HCT116 (cell line): ENCODE measurements around the gene RAB37. TPM values are rescaled to one million over a fixed set of nuclear protein-coding genes. Genes with fewer than 3 reads are reported as not detected.

Experiments
- ATAC-seq: fragments of 200-7000 bp; cut with Tn5 transposase; 2 replicates; pipeline ENCODE4 v1.9.1; 2020; ENCODE audit warnings: mild to moderate bottlenecking, moderate library complexity
- BruUV-seq: library from RNA; stranded (reverse); fragments of 400-500 nt; replicated peaks from 2 replicates; lab custom pipeline; 2021; lab: Mats Ljungman, UMichigan
- CTCF ChIA-PET: fragments of 300-600 bp; sonication (Branson Sonifier 250); formaldehyde crosslinking; loops from one replicate; lab custom pipeline; 2021; ENCODE audit warnings: antibody characterized with exemption; lab: Charles Lee
- POLR2A ChIA-PET: fragments of 300-600, 350-600 bp; sonication (Branson Sonifier 250); formaldehyde crosslinking; loops from one replicate; lab custom pipeline; 2021; ENCODE audit warnings: antibody characterized with exemption; lab: Charles Lee
- RAD21 ChIA-PET, 2 experiments: fragments of 300-600 bp; sonication (Branson Sonifier 250); formaldehyde crosslinking; loops; one replicate each; lab custom pipeline; 2023; ENCODE audit warnings: low total read pairs in 2 of 2; ENCODE audit not compliant: uncharacterized antibody in 2 of 2, unreplicated experiment in 2 of 2, low non-redundant PET in 1 of 2; lab: Charles Lee
- DNase-seq: peaks from one replicate; pipeline ENCODE4 v3.0.0-alpha.2; 2010; ENCODE audit warnings: low read depth, low spot score
- H2AFZ ChIP-seq: fragments of 200-600 bp; shearing (Covaris generic), sonication (generic); 2 replicates; pipeline ENCODE4 v1.6.1; 2017; ENCODE audit warnings: low read depth, mixed run types, mixed read lengths, antibody characterized with exemption, low read length; ENCODE audit not compliant: poor library complexity, severe bottlenecking
- H3K27ac ChIP-seq: 2 replicates; pipeline ENCODE4 v1.5.1; 2012; ENCODE audit warnings: low read depth, low read length
- H3K27me3 ChIP-seq: fragments of 200-600 bp; sonication (generic); 2 replicates; pipeline ENCODE4 v1.6.1; 2016; ENCODE audit warnings: mixed run types, low read length, mixed read lengths; ENCODE audit not compliant: insufficient read depth
- H3K36me3 ChIP-seq, 2 experiments: fragments of 200-500 bp in 1 of 2; fragments of 200-600 bp in 1 of 2; sonication (Bioruptor generic) in 1 of 2; sonication (generic) in 1 of 2; 2 replicates each; pipeline versions ENCODE4 v1.5.1 to v1.6.1; 2014 to 2016; ENCODE audit warnings: low read length in 2 of 2, inconsistent platforms in 1 of 2, mixed read lengths in 1 of 2, mixed run types in 1 of 2; ENCODE audit not compliant: insufficient read depth in 2 of 2, control insufficient read depth in 1 of 2
- H3K4me1 ChIP-seq, 2 experiments: fragments of 200-600 bp in 1 of 2; sonication (generic) in 1 of 2; 2 replicates each; pipeline versions ENCODE4 v1.5.1 to v1.6.1; 2012 to 2017; ENCODE audit warnings: low read length in 2 of 2, inconsistent platforms in 1 of 2, mild to moderate bottlenecking in 1 of 2, mixed read lengths in 1 of 2, mixed run types in 1 of 2, moderate library complexity in 1 of 2; ENCODE audit not compliant: insufficient read depth in 2 of 2, control insufficient read depth in 1 of 2
- H3K4me2 ChIP-seq: fragments of 200-600 bp; sonication (generic); 2 replicates; pipeline ENCODE4 v1.6.1; 2017; ENCODE audit warnings: mixed run types, low read length, mixed read lengths
- H3K4me3 ChIP-seq, 2 experiments: fragments of 200-600 bp in 1 of 2; sonication (generic) in 1 of 2; replicated peaks in 1 of 2; 2 replicates each; pipeline ENCODE4 v1.5.1; 2011 to 2016; ENCODE audit warnings: low read length in 2 of 2, control low read depth in 1 of 2, low read depth in 1 of 2, mild to moderate bottlenecking in 1 of 2, mixed read lengths in 1 of 2, mixed run types in 1 of 2
- H3K79me2 ChIP-seq: fragments of 200-600 bp; sonication (generic); 2 replicates; pipeline ENCODE4 v1.6.1; 2017; ENCODE audit warnings: mild to moderate bottlenecking, mixed run types, low read length, moderate library complexity, mixed read lengths; ENCODE audit not compliant: insufficient read depth
- H3K9ac ChIP-seq: fragments of 200-600 bp; sonication (generic); 2 replicates; pipeline ENCODE4 v1.6.1; 2016; ENCODE audit warnings: low read length, mixed read lengths
- H3K9me2 ChIP-seq: fragments of 200-600 bp; sonication (generic), shearing (Covaris generic); 2 replicates; pipeline ENCODE4 v1.6.1; 2017; ENCODE audit warnings: mixed run types, mild to moderate bottlenecking, moderate library complexity; ENCODE audit not compliant: insufficient read depth
- H3K9me3 ChIP-seq, 2 experiments: fragments of 200-500 bp in 1 of 2; fragments of 200-600 bp in 1 of 2; sonication (Bioruptor generic) in 1 of 2; sonication (generic) in 1 of 2; 2 replicates each; pipeline ENCODE4 v1.6.1; 2014 to 2017; ENCODE audit warnings: low read length in 2 of 2, mixed read lengths in 2 of 2, inconsistent platforms in 1 of 2, low read depth in 1 of 2, mild to moderate bottlenecking in 1 of 2, mixed run types in 1 of 2, moderate library complexity in 1 of 2; ENCODE audit not compliant: control insufficient read depth in 1 of 2, insufficient read depth in 1 of 2
- H4K20me1 ChIP-seq: fragments of 200-600 bp; sonication (generic), shearing (Covaris generic); 2 replicates; pipeline ENCODE4 v1.6.1; 2017; ENCODE audit warnings: mixed run types, mild to moderate bottlenecking, moderate library complexity; ENCODE audit not compliant: insufficient read depth
- CTCF ChIP-seq, 3 experiments: fragments of 200-600 bp in 1 of 3; sonication (generic) in 1 of 3; IDR thresholded peaks in 2 of 3; conservative IDR thresholded peaks in 1 of 3; 2 replicates each; pipeline ENCODE4 v1.5.1; 2012 to 2017; ENCODE audit warnings: low read depth in 2 of 3, low read length in 2 of 3, antibody characterized with exemption in 1 of 3, borderline replicate concordance in 1 of 3, control low read depth in 1 of 3, mild to moderate bottlenecking in 1 of 3, mixed read lengths in 1 of 3, mixed run types in 1 of 3, moderate library complexity in 1 of 3; ENCODE audit not compliant: insufficient read depth in 1 of 3
- POLR2AphosphoS5 ChIP-seq: IDR thresholded peaks from 2 replicates; pipeline ENCODE4 v1.6.1; 2011; ENCODE audit warnings: mild to moderate bottlenecking, low read depth, low read length, moderate library complexity
- RAD21 ChIP-seq: IDR thresholded peaks from 2 replicates; pipeline ENCODE4 v1.6.1; 2012; ENCODE audit warnings: low read depth, mild to moderate bottlenecking
- REST ChIP-seq: IDR thresholded peaks from 2 replicates; pipeline ENCODE4 v1.6.1; 2012; ENCODE audit warnings: low read depth
- SP1 ChIP-seq: IDR thresholded peaks from 2 replicates; pipeline ENCODE4 v1.6.1; 2012; ENCODE audit warnings: low read depth
- YY1 ChIP-seq: IDR thresholded peaks from 2 replicates; pipeline ENCODE4 v1.6.1; 2011; ENCODE audit warnings: low read length, low read depth, moderate library complexity, mild to moderate bottlenecking; ENCODE audit not compliant: insufficient replicate concordance; ENCODE audit errors: extremely low read depth
- intact Hi-C: fragments of 100-400 bp; cut with micrococcal nuclease; formaldehyde crosslinking; loops from 2 replicates; pipeline ENCODE4 v1.10.0; 2022
- total RNA-seq: library from RNA; stranded (reverse); gene quantifications from one replicate; pipeline ENCODE4 v1.2.1, GENCODE V29; 2021; ENCODE audit not compliant: unreplicated experiment

The RAB37 gene
- total RNA-seq, 1 experiment from 2014 or later: 8.2 TPM

GRCh38 chr17:74776044-74776962 lies 39.2 kb downstream of the RAB37 start, which contains the start of gene NAT9 (continued):
- TF ChIP-seq CTCF (IDR thresholded peaks at IDR 0.05 in 2 of 3, conservative IDR thresholded peaks at IDR 0.05 in 1 of 3; ENCODE audit: borderline replicate concordance in 1 of 3, insufficient read depth in 1 of 3, low read depth in 2 of 3, low read length in 2 of 3): no peak
- TF ChIP-seq RAD21: no peak

GRCh38 chr17:74776990-74777389 lies 39.9 kb downstream of the RAB37 start:
- POLR2A ChIA-PET: interaction anchor here (0.6 to 1.7 kb wide), 8 partner anchors 23 to 1722 kb away, joined by 3 to 6 read pairs (median 4); partner anchors contain the start of genes FDXR, MRPL58 and RAB37
- TF ChIP-seq CTCF (IDR thresholded peaks at IDR 0.05 in 2 of 3, conservative IDR thresholded peaks at IDR 0.05 in 1 of 3; ENCODE audit: borderline replicate concordance in 1 of 3, insufficient read depth in 1 of 3, low read depth in 2 of 3, low read length in 2 of 3): no peak
- no peak for TF ChIP-seq REST
- no peak for TF ChIP-seq YY1
- no peak for TF ChIP-seq SP1
- no peak for TF ChIP-seq POLR2AphosphoS5
- ATAC-seq (no peak), DNase-seq (no peak)
- no peaks in the 10 kb centered on the region for H3K27me3 ChIP-seq
- no peaks in the 10 kb centered on the region for H3K9me2 ChIP-seq
- peaks cover 7 to 22% of the 10 kb centered on the region in 2 experiments; a peak in 3 of 4 replicates for H3K36me3 ChIP-seq
- no peaks in the 10 kb centered on the region for H3K9me3 ChIP-seq
- intact Hi-C loops: loop anchor here (5.0 kb wide), 1 partner anchor 95 kb away; the partner anchor contains the start of gene FDXR
- peak overlapping the region; percentile 97 for H3K4me2 ChIP-seq
- H3K4me3 ChIP-seq: peak overlapping the region; percentile 75 to 79
- RAD21 ChIA-PET: interaction anchor here in 1 of 2 experiments (1.0 to 1.1 kb wide), 2 partner anchors 33 to 120 kb away, joined by 3 to 4 read pairs; no protein-coding TSS in a partner anchor
- CTCF ChIA-PET: interaction anchor here (0.8 to 3.5 kb wide), 12 partner anchors 11 to 211 kb away, joined by 3 to 23 read pairs (median 6); partner anchors contain the start of gene RAB37
- no peaks in the 10 kb centered on the region for H4K20me1 ChIP-seq
- H3K4me1 ChIP-seq: peaks cover 9 to 16% of the 10 kb centered on the region in 2 experiments
- no peak overlapping the region for H2AFZ ChIP-seq
- peak overlapping the region; percentile 95 for H3K9ac ChIP-seq
- peaks cover 53% of the 10 kb centered on the region for H3K79me2 ChIP-seq
- TSS peak; percentile 40 for BruUV-seq
- H3K27ac ChIP-seq: no peak overlapping the region
